Stimulated activated CD4-positive, alpha-beta T cell treated with anti-CD3 and anti-CD28 coated beads, Interleukin-1b, Interleukin-23, amount 100 ng/mL, for 48 hours (primary cell): Measurements from ENCODE around the gene RPL38.

Experiments used
- DNase-seq: peaks from one replicate; pipeline ENCODE4 v3.0.0-alpha.2; 2020

The RPL38 gene

DNA sequence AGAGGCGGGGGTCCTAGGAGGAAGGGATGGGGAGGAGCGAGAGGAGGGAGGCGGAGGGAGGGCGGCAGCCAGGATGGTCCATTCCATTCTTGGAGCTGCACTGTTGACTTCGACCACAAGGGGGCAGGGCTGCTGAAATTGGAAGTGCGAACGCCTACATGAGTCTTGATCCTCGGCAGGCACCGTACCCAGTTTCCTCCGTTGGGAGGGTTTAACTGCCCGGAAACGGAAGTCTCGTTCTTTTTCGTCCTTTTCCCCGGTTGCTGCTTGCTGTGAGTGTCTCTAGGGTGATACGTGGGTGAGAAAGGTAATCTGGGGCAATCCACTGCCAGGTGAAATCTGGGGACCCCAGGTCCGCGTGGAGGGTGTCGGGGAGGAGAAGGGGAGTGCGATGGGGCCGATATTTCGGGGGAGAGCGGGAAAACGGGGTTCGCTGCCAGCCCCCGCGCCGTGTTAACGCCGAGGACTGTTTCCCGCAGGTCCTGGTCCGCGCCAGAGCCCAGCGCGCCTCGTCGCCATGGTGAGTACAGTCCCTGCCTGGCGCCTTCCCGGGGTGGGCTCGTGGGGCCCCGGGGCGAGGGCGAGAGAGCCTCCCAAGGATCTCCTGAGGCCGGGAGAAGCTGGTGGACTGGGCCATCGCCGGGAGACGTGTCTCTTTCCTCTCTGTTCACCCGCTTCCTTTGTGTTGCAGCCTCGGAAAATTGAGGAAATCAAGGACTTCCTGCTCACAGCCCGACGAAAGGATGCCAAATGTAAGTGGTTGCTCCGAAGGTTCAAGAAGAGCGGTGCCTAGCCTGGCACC lies at the start of gene RPL38:
Gene RPL38, plus strand, starts transcription at position 240 of the 802 bp plus-strand sequence. Its CDS starts 278 bp downstream, at position 518.
- peak; percentile 96 for DNase-seq

DNA sequence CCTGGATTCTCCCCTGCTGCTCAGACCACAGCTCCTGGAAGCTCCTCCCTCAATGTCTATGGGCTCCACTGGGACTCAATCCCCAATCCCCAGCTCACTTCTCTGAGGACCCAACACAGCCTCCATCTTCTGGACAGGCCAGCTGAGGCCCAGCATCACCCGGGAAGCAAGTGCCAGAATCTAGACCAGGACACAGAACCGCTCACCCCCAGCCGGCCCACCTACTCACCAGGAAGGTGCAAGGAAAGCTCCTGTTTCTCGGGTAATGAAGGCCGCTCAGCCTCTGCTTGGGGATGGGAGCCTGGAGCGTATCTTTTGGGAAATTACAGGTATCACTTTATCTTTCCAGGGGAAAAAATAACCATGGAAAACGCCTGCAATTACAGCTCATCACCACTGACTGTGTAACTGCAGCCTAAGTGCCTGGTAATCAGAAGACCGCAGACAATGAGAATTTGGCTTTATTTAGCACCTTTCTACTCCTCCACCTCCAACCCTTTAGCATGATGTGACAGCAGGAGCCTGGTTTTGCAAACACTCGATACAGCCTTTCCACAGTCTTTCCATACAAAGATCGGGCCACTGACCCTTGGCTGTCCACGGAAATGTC lies 49.6 kb upstream of the RPL38 start:
- no peak for DNase-seq

DNA sequence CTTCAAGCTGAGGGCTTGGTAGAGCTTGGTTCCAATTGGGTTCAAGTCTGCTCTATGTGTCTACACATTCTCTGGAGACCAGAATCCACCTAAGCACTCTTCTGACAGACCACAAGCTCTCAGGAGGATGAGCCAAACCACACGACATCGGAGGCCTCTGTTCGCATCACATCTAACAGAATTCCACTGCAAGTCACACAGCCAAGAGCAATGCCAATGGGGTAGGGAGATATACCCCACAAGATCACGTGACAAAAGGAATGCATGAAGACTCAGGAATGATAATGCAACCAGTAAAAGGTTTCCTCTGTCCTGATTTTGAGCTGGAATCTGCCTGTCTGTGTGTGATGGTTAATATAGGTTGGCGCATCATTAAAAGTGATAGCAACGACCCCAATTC lies 46.6 kb upstream of the RPL38 start:
- no peak for DNase-seq

DNA sequence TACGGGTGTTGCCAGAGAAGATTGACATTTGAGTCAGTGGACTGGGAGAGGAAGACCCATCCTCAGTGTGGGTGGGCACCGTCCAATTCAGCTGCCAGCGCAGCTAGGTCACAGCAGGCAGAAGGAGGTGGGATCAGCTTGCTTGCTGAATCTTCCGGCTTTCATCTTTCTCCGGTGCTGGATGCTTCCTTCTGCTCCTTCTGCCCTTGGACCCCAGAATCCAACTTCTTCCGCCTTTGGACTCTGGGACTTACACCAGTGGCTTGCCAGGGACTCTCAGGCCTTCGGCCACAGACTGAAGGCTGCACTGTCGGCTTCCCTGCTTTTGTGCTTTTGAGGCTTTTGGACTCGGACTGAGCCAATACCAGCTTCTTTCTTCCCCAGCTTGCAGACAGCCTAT lies 46.1 kb upstream of the RPL38 start:
- no peak for DNase-seq

DNA sequence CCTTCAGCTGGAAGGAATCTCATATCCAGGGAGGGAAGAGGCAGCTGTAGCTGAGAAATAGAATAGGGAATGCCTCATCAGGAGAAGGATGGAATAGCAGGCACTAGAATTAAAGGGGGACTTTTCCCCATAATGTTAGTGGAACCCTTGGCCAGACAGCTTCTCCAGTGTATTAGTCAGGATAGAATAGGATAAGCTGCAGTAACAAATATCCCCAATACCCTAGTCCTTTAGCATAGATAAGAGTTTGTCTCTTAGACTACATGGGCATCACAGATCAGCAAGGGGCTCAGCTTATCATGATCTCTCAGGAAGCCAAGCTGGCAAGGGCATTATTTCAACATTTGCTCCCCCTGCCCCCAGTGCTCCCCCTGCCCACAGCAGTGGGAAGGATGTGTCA lies 44.7 kb upstream of the RPL38 start:
- no peak for DNase-seq

DNA sequence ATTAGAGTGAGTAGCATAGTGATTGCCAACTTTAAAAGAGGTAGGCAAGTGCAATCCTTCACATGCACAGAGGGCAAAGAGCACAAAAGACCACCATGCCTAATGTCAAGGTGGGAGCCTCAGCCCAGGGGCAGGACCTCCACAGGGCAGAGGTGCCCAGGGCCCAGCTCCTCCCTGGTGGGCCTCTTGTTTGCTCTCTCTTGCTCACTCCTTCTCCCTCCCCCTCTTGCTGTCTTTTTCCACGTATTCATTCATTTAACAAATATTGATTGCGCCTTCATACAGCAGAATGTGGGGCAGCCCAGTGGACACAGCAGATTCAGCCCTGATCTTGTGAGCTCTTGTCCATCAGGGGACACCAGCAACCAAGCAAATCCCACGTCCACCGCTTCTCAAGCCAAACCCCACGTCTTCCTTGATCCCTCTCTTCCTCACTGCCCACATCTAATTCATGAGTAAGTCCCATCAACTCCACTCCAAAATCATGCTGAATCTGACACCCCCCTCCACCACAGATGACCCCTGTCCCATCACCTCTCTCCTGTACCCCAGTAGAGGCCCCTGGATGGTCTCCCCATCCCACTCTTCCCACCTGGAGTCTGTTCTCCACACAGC lies 44.1 kb upstream of the RPL38 start:
- no peak for DNase-seq

DNA sequence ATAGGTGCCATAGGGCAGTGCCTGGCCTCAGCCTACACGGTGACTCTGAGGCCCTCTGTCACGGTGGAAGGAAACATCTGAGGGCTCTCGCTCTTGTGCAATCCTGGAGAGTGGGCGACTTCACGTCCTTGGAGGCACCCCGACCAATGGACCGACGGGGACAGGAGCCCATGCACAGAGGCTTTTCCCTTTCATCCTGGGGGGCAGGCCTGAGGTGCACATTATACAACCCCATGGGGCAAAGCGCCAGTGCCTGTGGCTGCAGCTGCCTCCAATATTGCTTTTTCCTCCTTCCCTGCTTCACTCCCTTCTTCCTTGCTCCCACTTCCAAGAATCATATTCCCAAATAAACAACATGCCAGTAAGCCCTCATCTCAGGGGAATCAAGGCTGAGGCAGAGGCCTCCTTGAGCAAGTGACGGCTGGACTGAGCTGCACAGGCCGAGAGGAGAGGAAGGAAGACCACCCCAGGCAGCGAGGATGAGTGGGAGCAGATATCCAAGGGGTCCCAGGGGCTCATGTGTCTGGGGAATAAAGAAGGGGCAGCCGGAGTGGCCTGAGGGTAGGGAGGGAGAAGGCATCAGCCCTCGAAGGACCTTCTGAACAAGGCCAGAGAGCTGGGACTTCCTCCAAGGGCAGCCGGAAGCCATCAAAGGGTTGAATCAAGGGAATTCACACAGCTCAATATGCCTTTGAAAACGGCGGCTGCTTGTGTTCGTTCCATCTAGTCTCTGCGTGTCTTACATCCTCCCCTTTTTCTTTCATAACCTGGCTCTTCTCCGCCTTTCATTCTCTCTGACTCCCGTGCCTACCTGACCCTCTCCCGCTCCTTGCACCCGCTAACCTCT lies 42.6 kb upstream of the RPL38 start:
- DNase-seq, result no peak

DNA sequence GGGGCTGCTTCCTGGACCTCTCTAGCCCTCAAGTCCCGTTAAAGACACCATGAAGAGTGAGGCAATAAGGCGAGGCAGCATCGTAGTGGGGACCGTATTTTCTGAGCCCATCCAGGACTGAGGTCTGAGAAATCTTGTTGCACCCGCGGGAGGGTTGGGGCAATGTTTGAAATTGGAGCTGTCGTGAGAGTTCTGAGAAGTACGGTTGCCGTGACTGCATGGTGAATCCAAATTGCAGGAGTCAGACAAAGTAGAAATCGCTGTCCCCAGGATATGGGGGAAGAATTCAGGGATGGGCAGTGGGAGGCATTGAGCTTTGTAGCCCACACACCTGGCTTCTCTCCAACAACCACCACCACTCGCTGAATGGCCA lies 42.0 kb upstream of the RPL38 start:
- no peak for DNase-seq

DNA sequence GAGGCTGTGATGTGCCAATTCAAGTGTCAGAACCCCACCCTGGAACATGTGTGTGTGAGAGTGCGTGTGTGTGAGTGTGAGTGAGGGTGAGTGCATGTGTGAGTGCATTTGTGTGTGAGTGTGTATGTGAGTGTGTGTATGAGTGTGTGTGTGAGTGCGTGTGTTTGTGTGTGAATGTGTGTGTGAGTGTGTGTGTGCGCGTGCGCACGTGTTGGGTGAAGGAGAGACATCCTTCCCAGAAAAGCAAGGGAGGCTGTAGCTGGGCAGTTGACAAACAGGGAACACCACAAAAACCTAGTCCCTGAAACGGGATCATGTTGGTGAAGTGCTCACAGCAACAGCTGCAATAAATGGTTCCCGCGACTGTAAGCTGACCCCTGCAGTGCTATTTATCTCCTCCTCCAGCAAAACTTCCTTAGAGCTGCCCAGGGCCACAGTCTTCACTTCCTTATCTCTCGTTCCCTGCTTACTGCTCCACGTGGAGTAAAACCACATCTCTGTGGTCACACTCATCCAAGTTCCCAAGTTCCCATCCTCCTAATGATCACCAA lies 40.1 kb upstream of the RPL38 start:
- no peak for DNase-seq

DNA sequence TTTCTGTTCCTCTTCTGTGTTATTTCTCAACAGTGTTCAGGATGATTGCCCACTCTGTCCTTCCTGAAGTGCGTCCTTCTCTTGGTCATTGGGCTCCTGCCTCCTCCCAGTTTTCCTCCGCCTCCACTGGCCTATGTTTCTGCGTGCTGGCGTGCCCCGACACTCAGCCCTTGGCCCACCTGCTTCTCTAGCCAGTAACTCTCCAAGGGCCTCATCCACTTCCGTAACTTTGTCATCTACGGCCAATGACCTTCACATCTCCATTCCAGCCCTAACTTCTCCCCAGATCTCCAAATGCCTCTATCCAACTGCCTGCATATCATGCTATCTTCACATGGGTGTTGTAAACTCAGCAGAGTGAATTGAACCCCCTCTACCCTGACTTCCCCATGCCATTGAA lies 39.6 kb upstream of the RPL38 start:
- no peak for DNase-seq

DNA sequence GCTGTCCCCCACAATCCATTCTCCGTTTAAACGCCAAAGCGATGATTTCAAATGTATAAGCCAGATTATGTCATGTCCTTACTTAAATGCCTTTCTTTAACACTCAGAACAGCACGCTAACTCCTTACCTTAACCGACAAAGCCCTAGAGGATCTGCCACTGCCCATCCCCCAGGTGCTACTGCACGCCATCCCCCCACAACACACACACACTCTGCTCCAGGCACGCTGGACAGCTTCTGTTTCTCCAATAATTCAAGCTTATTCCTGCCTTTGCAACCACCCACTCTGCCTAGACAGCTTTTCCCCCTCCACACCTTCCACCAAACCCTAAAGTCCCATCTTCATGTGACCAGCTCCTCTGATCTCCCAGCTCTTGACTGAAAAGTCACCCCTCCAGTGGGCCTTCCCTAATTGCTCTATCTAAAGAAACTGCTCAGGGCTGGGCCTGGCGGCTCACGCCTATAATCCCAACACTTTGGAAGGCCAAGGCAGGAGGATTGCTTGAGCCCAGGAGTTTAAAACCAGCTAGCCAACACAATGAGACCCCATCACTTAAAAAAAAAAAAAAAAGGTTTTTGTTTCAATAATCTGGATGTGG lies 38.9 kb upstream of the RPL38 start:
- no peak for DNase-seq

DNA sequence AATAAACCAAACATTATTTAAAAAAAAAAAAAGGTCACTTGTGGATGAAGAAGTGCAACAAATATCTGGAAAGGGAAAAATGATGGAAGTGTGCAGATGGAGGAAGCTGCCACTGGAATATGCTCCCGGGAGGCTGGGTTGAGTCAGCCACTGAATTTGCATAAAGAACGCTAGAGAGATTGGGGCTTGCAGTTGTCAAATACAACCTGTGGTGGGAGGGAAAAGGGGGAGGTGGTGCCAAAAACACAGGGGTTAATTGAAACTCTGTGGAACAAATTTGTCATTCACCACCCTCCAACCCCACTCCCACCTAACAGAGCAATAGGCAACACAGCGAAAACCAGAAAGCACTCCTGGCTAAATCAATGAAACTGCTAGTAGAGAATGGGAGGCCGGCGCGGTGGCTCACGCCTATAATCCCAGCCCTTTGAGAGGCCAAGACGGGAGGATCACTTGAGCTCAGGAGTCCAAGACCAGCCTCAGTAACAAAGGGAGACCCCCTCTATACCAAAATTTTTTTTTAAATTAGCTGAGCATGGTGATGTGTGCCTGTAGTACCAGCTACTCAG lies 37.6 kb upstream of the RPL38 start:
- DNase-seq, result no peak

DNA sequence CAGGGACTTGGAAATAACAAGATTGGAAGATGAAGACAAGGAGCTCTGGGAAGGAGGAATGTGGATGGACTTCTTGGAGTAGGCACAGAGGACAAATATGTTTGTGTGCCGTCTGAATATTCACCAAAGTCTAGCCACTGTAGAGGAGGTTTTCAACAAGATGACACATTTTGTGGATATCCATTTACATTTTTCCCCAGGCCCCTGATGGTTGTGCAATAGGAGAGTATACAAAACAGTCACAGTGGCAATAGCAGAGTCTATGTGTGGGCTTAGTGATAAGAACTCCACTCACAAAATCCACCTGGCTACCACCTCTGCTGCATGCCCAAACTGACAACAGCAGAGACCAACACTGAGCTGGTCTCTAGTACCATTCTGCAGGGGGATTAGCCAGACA lies 32.6 kb upstream of the RPL38 start:
- no peak for DNase-seq

DNA sequence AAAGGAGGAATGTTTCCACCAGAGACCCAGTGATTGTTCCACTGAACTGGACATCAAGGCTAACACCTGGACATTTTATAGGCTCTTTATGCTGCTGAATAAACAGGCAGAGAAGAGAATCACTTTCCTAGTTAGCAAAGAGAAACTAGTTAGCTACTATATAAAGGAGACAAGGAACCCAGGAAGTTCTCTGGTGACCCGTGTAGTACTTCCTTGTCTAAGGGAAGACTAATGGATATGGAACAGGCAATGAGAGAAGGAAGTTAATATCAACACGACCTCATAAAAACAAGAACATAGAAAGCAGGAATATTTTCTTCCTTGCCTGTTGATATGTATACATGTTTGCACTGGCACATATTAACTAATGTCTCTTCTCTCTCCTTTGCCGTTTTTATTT lies 30.8 kb upstream of the RPL38 start:
- DNase-seq, result no peak

DNA sequence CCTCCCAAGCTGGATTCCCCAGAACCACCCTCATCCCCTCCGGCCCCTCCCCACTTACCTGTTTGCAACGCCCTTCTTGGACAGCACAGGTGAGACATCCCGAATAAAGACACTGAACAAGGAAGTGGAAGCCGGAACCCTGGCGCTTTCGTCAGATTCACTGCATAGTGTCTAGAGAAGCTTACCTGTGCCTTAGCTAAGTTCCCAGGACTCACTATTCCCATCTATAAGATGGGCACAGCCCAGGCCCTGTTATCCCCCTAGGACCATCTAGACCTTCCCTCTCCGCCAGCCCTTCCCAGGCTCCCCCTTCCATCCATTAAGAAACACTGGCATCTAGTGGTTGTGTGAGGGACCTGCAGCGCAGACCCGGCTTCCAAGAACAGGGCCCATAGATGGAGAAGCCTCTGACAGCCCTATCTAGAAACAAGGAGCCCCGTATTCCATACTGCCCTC lies 26.9 kb upstream of the RPL38 start:
- DNase-seq, result peak; percentile 47

DNA sequence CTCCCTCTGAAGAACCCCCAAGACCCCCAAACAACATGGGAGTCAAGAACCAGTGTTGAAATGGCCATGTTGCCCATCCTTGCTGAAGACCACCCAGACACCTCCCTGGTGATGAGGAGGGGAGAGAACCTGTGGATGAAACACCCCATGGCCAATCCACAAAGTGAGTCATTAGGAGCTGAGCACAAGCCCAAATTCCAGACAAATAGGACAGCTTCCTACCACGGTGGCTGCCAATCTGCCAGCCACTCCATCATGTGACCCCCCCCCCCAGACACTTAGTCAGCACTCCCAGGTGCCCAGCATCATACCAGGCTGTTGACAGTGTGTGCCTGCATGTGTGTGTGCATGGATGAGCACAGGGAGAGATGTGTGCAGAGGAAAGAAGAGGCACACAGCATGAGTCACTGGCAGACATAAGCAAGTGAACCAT lies 26.4 kb upstream of the RPL38 start:
- DNase-seq, result no peak

DNA sequence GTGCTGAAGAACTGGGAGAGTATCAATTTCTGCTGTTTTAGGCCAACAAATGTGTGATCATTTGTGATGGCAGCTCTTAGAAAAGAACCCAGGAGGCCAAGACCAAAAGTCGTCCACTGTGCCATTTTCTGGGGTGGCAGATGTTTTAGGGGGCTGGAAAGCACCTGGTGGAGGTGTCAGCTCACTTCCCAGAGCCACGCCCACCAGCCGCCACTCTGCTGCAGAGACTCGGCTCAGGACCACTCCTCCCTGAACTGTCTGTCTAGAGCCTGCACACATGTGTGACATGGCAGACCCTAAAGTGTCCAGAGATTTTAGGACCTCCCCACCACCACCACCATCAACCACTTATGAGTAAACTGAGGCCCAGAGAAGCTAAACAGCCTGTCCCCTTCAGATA lies 23.9 kb upstream of the RPL38 start:
- no peak for DNase-seq

DNA sequence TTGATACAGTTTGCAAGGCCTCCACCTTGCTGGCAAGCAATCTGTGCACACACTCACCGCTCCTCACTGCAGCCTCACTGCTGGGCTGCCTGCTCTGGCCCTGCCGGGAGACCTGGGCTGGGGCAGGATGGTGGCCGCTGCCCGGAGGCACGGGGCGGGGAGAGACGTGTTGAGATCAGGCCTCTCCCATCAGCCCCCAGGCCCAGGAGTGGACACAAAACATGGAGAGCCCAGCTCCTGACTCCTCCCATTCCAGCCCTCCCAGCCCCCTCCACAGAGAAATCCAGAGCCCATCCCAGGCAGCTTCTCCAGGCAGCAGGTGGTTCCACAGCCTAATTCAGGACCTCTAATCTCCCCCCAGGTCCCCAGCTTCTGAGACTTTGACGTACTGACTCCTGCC lies 23.1 kb upstream of the RPL38 start:
- DNase-seq, result no peak

DNA sequence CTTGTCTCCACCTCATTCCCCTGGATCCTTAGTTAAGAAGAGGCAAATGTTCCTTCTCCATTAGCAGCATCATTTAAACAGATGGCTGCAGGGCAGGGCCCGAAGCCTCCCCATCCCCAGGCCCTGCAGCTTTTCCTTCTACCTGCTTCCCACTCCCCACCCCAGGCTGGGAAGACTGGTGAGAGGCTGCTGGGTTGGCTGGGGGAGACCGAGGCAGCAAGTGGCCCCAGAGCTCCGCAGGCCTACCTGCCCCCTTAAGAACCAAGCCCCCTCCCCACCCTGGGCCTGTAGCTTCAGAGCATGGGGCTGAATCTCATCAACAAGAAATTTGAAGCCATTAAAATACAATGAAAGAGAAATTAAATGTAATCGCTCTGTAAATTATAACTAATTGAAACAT lies 22.1 kb upstream of the RPL38 start:
- DNase-seq, result no peak

DNA sequence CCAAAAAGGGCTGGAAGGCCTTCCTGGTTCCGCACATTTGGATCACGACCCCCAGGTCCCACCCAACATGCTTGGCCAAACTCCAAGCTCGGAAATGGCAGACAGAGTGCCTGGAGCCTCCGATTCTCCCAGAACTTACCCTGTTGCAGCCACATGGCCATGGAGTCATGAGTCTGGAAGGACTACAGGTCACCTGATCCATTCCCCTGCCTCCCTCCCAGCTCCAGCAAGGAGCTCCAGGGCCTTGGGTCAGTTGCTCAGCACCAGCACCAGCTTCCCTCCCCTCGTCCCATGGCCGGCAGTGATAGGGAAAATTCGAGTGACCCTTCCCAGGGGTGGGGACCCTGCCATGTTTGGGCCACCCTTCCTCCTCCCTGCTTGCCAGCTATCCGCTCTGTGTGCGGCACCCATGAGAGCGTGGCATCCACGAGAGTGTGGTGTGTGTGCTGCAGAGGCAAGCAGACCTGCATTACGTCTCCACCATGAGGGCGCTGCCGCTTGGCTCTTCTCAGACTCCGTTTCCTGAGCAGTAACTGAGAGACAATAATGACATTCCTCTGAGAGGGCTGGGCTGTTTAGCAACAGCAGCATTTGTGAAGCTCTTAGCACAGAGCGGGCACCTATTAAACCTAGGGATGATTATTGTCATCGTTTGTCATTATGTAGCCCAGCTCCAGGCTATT lies 21.3 kb upstream of the RPL38 start:
- no peak for DNase-seq

DNA sequence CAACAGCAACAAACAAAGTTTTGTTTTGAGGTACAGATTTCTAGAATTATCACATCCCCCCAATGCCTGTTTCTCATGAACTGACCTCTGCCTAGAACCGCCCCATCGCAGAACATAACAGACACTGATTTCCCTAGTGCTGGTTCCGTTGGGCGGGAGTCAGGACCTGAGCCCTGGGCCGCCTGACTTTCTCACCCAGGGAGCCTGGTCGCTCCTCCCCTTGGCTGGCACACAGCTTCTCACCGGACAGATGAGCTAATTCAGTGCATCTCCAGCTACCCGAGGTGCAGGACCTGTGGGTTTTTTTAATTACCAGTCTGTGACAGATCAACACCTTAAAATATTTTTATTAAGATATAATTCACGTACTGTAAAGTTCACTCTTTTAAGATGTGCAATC lies 20.1 kb upstream of the RPL38 start:
- no peak for DNase-seq
